HepG2 (cell line): ENCODE data around the gene BBOX1. TPM values are rescaled to one million over a fixed set of nuclear protein-coding genes. Genes with fewer than 3 reads are reported as not detected.

Experiments
- ATAC-seq: fragments of 200-7000 bp; cut with Tn5 transposase; 3 replicates; pipeline ENCODE4 v1.9.1; 2020; ENCODE audit warnings: mild to moderate bottlenecking, moderate library complexity
- BruUV-seq: library from RNA; stranded (reverse); fragments of 400-500 nt; replicated peaks from 2 replicates; lab custom pipeline; 2021; lab: Mats Ljungman, UMichigan
- CTCF ChIA-PET: fragments of 300-600 bp; formaldehyde crosslinking; extraction: SDS; loops from one replicate; lab custom pipeline; 2021; ENCODE audit warnings: low total read pairs, inconsistent platforms, low intra/inter-chr PET ratio; lab: Yijun Ruan, JAX
- POLR2A ChIA-PET: fragments of 350-600 bp; sonication (Branson Sonifier 250); formaldehyde crosslinking; loops from one replicate; lab custom pipeline; 2020; ENCODE audit warnings: antibody characterized with exemption, inconsistent platforms; lab: Yijun Ruan, JAX
- DNase-seq: peaks from one replicate; pipeline ENCODE4 v3.0.0-alpha.2; 2015; ENCODE audit warnings: low spot score
- FAIRE-seq: peaks from 3 replicates; lab custom pipeline; 2011; peaks lifted over from hg19 to GRCh38; lab: Jason Lieb, UNC
- H2AFZ ChIP-seq: one replicate; pipeline ENCODE4 v1.6.1; 2011; ENCODE audit warnings: low read length, inconsistent platforms
- H3K27ac ChIP-seq: fragments of 300-600 bp; 3 replicates; pipeline ENCODE4 v1.8.0; 2011; ENCODE audit warnings: mixed run types, mild to moderate bottlenecking, mixed read lengths, low read length, inconsistent platforms; ENCODE audit not compliant: insufficient read depth; ENCODE audit errors: extremely low read length
- H3K27me3 ChIP-seq, 2 experiments: fragments of 200-600 bp in 1 of 2; 2 replicates in 1 of 2; 3 replicates in 1 of 2; pipeline versions ENCODE4 v1.6.0 to v1.8.0; 2011; ENCODE audit warnings: low read length in 2 of 2, mild to moderate bottlenecking in 2 of 2, moderate library complexity in 2 of 2, inconsistent platforms in 1 of 2; ENCODE audit not compliant: insufficient read depth in 2 of 2, control insufficient read depth in 1 of 2
- H3K36me3 ChIP-seq, 2 experiments: fragments of 200-600 bp in 1 of 2; replicated peaks in 1 of 2; 2 replicates in 1 of 2; 3 replicates in 1 of 2; pipeline versions ENCODE4 v1.5.1 to v1.8.0; 2011; ENCODE audit warnings: low read length in 2 of 2, inconsistent platforms in 1 of 2; ENCODE audit not compliant: insufficient read depth in 2 of 2, control insufficient read depth in 1 of 2
- H3K4me1 ChIP-seq: 2 replicates; pipeline ENCODE4 v1.5.1; 2012; ENCODE audit warnings: low read length, inconsistent platforms; ENCODE audit not compliant: insufficient read depth
- H3K4me2 ChIP-seq: 2 replicates; pipeline ENCODE4 v1.6.0; 2011; ENCODE audit warnings: low read depth, low read length, inconsistent platforms
- H3K4me3 ChIP-seq, 3 experiments: fragments of 200-600 bp in 1 of 3; sonication (generic), shearing (Covaris generic) in 1 of 3; replicated peaks in 1 of 3; 2 replicates each; pipeline ENCODE4 v1.5.1; 2011 to 2016; ENCODE audit warnings: low read length in 3 of 3, inconsistent platforms in 2 of 3, low read depth in 2 of 3, mild to moderate bottlenecking in 2 of 3, control low read depth in 1 of 3, mixed read lengths in 1 of 3; ENCODE audit not compliant: insufficient read depth in 1 of 3
- H3K79me2 ChIP-seq: one replicate; pipeline ENCODE4 v1.6.1; 2011; ENCODE audit warnings: low read length, inconsistent platforms; ENCODE audit not compliant: insufficient read depth
- H3K9ac ChIP-seq: 2 replicates; pipeline ENCODE4 v1.6.0; 2011; ENCODE audit warnings: mild to moderate bottlenecking, low read depth, low read length, inconsistent platforms; ENCODE audit not compliant: insufficient read depth
- H3K9me3 ChIP-seq: 2 replicates; pipeline ENCODE4 v1.5.1; 2012; ENCODE audit warnings: mild to moderate bottlenecking, low read length
- H4K20me1 ChIP-seq: 2 replicates; pipeline ENCODE4 v1.6.0; 2011; ENCODE audit warnings: inconsistent platforms, mild to moderate bottlenecking, low read length, moderate library complexity; ENCODE audit not compliant: insufficient read depth
- ADNP ChIP-seq: sonication (generic); formaldehyde crosslinking; IDR thresholded peaks from 2 replicates; pipeline ENCODE4 v1.4.0; 2020; ENCODE audit warnings: missing genetic modification reagents
- ESRRA ChIP-seq: sonication (generic); formaldehyde crosslinking; IDR thresholded peaks from 2 replicates; pipeline ENCODE4 v1.5.1; 2020; ENCODE audit warnings: mild to moderate bottlenecking, low read depth, missing genetic modification reagents
- IRF2 ChIP-seq: IDR thresholded peaks from 2 replicates; pipeline ENCODE4 v1.6.1; 2018; ENCODE audit warnings: missing genetic modification reagents, missing compliant biosample characterization
- ISX ChIP-seq: sonication (generic); formaldehyde crosslinking; conservative IDR thresholded peaks from 2 replicates; pipeline ENCODE4 v1.5.0; 2020; ENCODE audit warnings: missing genetic modification reagents
- JARID2 ChIP-seq: sonication (generic); formaldehyde crosslinking; IDR thresholded peaks from 2 replicates; pipeline ENCODE4 v1.8.1; 2023; ENCODE audit warnings: missing genetic modification reagents, inconsistent platforms; ENCODE audit not compliant: insufficient replicate concordance
- KLF12 ChIP-seq: sonication (generic); formaldehyde crosslinking; IDR thresholded peaks from 2 replicates; pipeline ENCODE4 v1.4.0; 2020; ENCODE audit warnings: missing genetic modification reagents, borderline replicate concordance
- MED1 ChIP-seq: sonication (generic); formaldehyde crosslinking; IDR thresholded peaks from 2 replicates; pipeline ENCODE4 v1.4.0; 2020; ENCODE audit warnings: missing genetic modification reagents
- MXI1 ChIP-seq: IDR thresholded peaks from 3 replicates; pipeline ENCODE4 v1.6.1; 2012; ENCODE audit warnings: low read depth, low read length, inconsistent platforms, borderline replicate concordance
- NCOA5 ChIP-seq: sonication (generic); formaldehyde crosslinking; IDR thresholded peaks from 2 replicates; pipeline ENCODE4 v1.4.0; 2020; ENCODE audit warnings: missing genetic modification reagents
- NFRKB ChIP-seq: fragments of 450-650 bp; IDR thresholded peaks from 2 replicates; pipeline ENCODE4 v1.6.1; 2017
- NONO ChIP-seq, 2 experiments: fragments of 450-650 bp in 1 of 2; sonication (generic) in 1 of 2; formaldehyde crosslinking in 1 of 2; IDR thresholded peaks in 1 of 2; conservative IDR thresholded peaks in 1 of 2; 2 replicates each; pipeline versions ENCODE4 v1.6.1 to v1.8.0; 2017 to 2022; ENCODE audit warnings: mild to moderate bottlenecking in 1 of 2, missing genetic modification reagents in 1 of 2, moderate library complexity in 1 of 2
- REXO4 ChIP-seq: sonication (generic); formaldehyde crosslinking; IDR thresholded peaks from 2 replicates; pipeline ENCODE4 v1.8.0; 2022; ENCODE audit warnings: missing genetic modification reagents, mild to moderate bottlenecking, borderline replicate concordance
- SRSF4 ChIP-seq: fragments of 200-400 bp; formaldehyde crosslinking; IDR thresholded peaks from one replicate; pipeline ENCODE4 v1.6.1; 2018; ENCODE audit warnings: mild to moderate bottlenecking, low read depth, low read length, moderate library complexity; ENCODE audit not compliant: poor library complexity, severe bottlenecking
- ZBTB20 ChIP-seq: sonication (generic); formaldehyde crosslinking; IDR thresholded peaks from 2 replicates; pipeline ENCODE4 v1.8.1; 2023; ENCODE audit warnings: missing genetic modification reagents, low read depth, mild to moderate bottlenecking, borderline replicate concordance
- ZNF17 ChIP-seq: sonication (generic); formaldehyde crosslinking; IDR thresholded peaks from 2 replicates; pipeline ENCODE4 v1.5.0; 2020; ENCODE audit warnings: mild to moderate bottlenecking, missing genetic modification reagents
- ZNF317 ChIP-seq: sonication (generic); formaldehyde crosslinking; IDR thresholded peaks from 2 replicates; pipeline ENCODE4 v1.5.0; 2020; ENCODE audit warnings: mild to moderate bottlenecking, missing genetic modification reagents
- WGBS: methylation state at CpG from one replicate; pipeline ENCODE4 v1.1.6; 2017; ENCODE audit warnings: low lambda C conversion rate; 5-methylcytosine and 5-hydroxymethylcytosine counted together
- in situ Hi-C: cut with HindIII; loops from 2 replicates; pipeline ENCODE4 v1.10.0; 2017; ENCODE audit warnings: low pct_unique_long_range_greater_than_20kb; ENCODE audit not compliant: extremely low pct_ligation_motif_present
- intact Hi-C: fragments of 100-400 bp; cut with micrococcal nuclease; formaldehyde crosslinking; loops from one replicate; pipeline ENCODE4 v1.10.0; 2022; ENCODE audit not compliant: unreplicated experiment
- polyA plus RNA-seq, 8 experiments: library from polyadenylated mRNA; depleted of rRNA in 3 of 8; stranded (reverse) in 7 of 8; unstranded in 1 of 8; fragments of >200 nt; fragmentation: Illumina TruSeq in 4 of 8; extraction: Trizol in 4 of 8; gene quantifications; 2 replicates each; pipeline versions ENCODE4 v1.2.1 to v1.2.3, GENCODE V29; 2011 to 2016; ENCODE audit warnings: low read depth in 4 of 8, missing spikeins in 1 of 8, mixed read lengths in 1 of 8; ENCODE audit not compliant: insufficient read depth in 1 of 8
- total RNA-seq, 5 experiments: library from RNA; depleted of rRNA; stranded (reverse); fragments of >200 nt; fragmentation: Illumina TruSeq; extraction: Trizol; gene quantifications; 2 replicates each; pipeline ENCODE4 v1.2.3, GENCODE V29; 2016; ENCODE audit warnings: low read depth in 1 of 5
- TF ChIP-seq, protein P1 (sequence below): sonication (generic); formaldehyde crosslinking; IDR thresholded peaks from 2 replicates; pipeline ENCODE4 v1.4.0; 2020; ENCODE audit warnings: missing genetic modification reagents

Gene BBOX1
- total and polyA plus RNA-seq, 2 of the 13 experiments (the other 11 are each of a cell fraction or from before 2014, with no cell fraction given), result not detected

DNA sequence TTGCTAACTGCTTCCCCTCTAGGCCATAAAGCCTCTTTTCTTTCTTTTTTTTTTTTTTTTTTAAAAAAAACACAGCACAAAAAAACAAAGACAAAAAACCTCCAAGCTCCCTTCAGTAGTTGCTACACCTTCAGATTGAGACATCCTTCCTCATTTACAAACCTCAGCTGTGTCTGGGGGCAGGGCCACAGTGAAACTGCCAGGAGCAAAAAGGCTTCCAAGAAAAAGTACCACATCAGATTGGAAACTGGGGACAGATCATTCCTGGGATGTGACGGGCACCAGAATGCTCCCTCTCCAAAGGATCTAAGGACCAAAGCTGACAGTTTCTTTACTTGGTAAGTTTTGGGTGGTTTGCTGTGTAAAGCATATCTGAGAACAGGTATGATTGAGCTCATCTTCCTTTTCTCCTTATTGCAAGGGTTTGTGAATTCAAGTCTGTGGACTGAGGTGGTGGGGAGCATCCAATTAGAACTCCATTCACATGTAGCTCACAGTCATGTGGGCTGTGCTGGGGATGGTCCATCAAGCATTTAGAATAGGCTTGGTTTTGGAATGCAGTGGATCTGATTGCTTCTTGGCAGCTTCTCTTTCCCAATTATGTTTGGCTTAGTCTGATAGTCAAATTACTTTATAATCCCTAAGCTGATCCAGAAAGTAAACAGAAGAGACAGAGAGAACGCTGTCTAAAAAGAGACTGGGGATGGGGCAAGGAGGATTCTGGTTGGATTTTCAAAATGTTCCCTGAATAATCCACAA is 705 bp downstream of the BBOX1 start:
- H4K20me1 ChIP-seq, result no peaks in the 10 kb centered on the region
- H3K9ac ChIP-seq, result no peak overlapping the region
- ATAC-seq, result no peak
- ChIA-PET CTCF (no interaction called here), POLR2A (no interaction called here)
- no peaks in the 10 kb centered on the region for H3K79me2 ChIP-seq
- DNase-seq, result no peak
- no peak overlapping the region for H3K4me2 ChIP-seq
- H3K9me3 ChIP-seq, result no peaks in the 10 kb centered on the region
- no peak overlapping the region for H3K27ac ChIP-seq
- H3K27me3 ChIP-seq, result no peaks in the 10 kb centered on the region
- intact Hi-C loops (loop anchor here (10.0 kb wide), 1 partner anchor 113 kb away; no protein-coding TSS in a partner anchor), in situ Hi-C loops (no loop called here)
- H3K4me3 ChIP-seq, result no peak overlapping the region
- TF ChIP-seq IRF2 (CRISPR knock-in tag) (no peak), NONO (IDR thresholded peaks at IDR 0.05) (no peak), NONO (CRISPR knock-in tag; conservative IDR thresholded peaks at IDR 0.05) (no peak), JARID2 (CRISPR knock-in tag) (no peak), ZNF17 (CRISPR knock-in tag) (no peak), MED1 (no peak), ZNF317 (no peak), MXI1 (no peak), SRSF4 (no peak), ADNP (CRISPR knock-in tag) (no peak), NFRKB (no peak), KLF12 (no peak), ISX (CRISPR knock-in tag) (no peak), REXO4 (CRISPR knock-in tag) (no peak), ZBTB20 (CRISPR knock-in tag) (no peak), ESRRA (no peak), NCOA5 (no peak)
- TF ChIP-seq, protein P1, sequence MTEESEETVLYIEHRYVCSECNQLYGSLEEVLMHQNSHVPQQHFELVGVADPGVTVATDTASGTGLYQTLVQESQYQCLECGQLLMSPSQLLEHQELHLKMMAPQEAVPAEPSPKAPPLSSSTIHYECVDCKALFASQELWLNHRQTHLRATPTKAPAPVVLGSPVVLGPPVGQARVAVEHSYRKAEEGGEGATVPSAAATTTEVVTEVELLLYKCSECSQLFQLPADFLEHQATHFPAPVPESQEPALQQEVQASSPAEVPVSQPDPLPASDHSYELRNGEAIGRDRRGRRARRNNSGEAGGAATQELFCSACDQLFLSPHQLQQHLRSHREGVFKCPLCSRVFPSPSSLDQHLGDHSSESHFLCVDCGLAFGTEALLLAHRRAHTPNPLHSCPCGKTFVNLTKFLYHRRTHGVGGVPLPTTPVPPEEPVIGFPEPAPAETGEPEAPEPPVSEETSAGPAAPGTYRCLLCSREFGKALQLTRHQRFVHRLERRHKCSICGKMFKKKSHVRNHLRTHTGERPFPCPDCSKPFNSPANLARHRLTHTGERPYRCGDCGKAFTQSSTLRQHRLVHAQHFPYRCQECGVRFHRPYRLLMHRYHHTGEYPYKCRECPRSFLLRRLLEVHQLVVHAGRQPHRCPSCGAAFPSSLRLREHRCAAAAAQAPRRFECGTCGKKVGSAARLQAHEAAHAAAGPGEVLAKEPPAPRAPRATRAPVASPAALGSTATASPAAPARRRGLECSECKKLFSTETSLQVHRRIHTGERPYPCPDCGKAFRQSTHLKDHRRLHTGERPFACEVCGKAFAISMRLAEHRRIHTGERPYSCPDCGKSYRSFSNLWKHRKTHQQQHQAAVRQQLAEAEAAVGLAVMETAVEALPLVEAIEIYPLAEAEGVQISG, result no peak
- H2AFZ ChIP-seq, result no peak overlapping the region
- no peak for FAIRE-seq
- H3K4me1 ChIP-seq, result no peaks in the 10 kb centered on the region
- WGBS, result 20% methylated on average over 2 of the region's 2 CpGs
- H3K36me3 ChIP-seq, result no peaks in the 10 kb centered on the region
- BruUV-seq, result no TSS peak
